Upper lobe of left lung (tissue), 6 donors: ENCODE measurements around the gene SPN. TPM values are rescaled to one million over a fixed set of nuclear protein-coding genes. Genes with fewer than 3 reads are reported as not detected.
"Not testable (repeated sequence)": the region's sequence is repeated elsewhere in the genome, so short reads cannot be mapped to it uniquely, and the experiment has no call there.

ENCODE experiments used
- ATAC-seq, 2 donors: fragments of 200-7000 bp; cut with Tn5 transposase; one replicate each; pipeline ENCODE4 v1.9.1; 2022; ENCODE audit warnings: mild to moderate bottlenecking in 2 of 2, moderate library complexity in 2 of 2; ENCODE audit not compliant: low FRiP score in 2 of 2
- DNase-seq, 2 donors: peaks; one replicate each; pipeline ENCODE4 v3.0.0-alpha.2; 2019 to 2020
- H3K27ac ChIP-seq, 4 donors: fragments of 200-600 bp; sonication (generic); one replicate each; pipeline ENCODE4 v1.5.1; 2016 to 2019
- H3K27me3 ChIP-seq, 4 donors: fragments of 200-600 bp; sonication (generic); one replicate each; pipeline ENCODE4 v1.5.1; 2017 to 2019
- H3K36me3 ChIP-seq, 4 donors: fragments of 200-600 bp; sonication (generic); one replicate each; pipeline ENCODE4 v1.5.1; 2016 to 2019
- H3K4me1 ChIP-seq, 4 donors: fragments of 200-600 bp; sonication (generic); one replicate each; pipeline ENCODE4 v1.5.1; 2018 to 2019
- H3K4me3 ChIP-seq, 4 donors: fragments of 200-600 bp; sonication (generic); one replicate each; pipeline ENCODE4 v1.5.1; 2017 to 2019; ENCODE audit warnings: mild to moderate bottlenecking in 2 of 4, moderate library complexity in 1 of 4
- H3K9me3 ChIP-seq, 4 donors: fragments of 200-600 bp; sonication (generic); one replicate each; pipeline ENCODE4 v1.5.1; 2018 to 2019
- EP300 ChIP-seq, 4 donors: sonication (generic); formaldehyde crosslinking; IDR thresholded peaks; one replicate each; pipeline ENCODE4 v1.5.1; 2017; ENCODE audit warnings: antibody characterized with exemption in 4 of 4, control low read depth in 2 of 4
- POLR2A ChIP-seq, 4 donors: fragments of 450-650 bp; IDR thresholded peaks; one replicate each; pipeline ENCODE4 v1.5.1; 2016 to 2017; ENCODE audit warnings: antibody characterized with exemption in 4 of 4, mild to moderate bottlenecking in 2 of 4
- POLR2AphosphoS5 ChIP-seq, 2 donors: sonication (generic); formaldehyde crosslinking; IDR thresholded peaks; one replicate each; pipeline ENCODE4 v1.5.1; 2017; ENCODE audit warnings: antibody characterized with exemption in 2 of 2
- WGBS, 2 donors: methylation state at CpG; one replicate each; pipeline ENCODE4 v1.1.5; 2017 to 2018; 5-methylcytosine and 5-hydroxymethylcytosine counted together
- total RNA-seq, 6 donors: library from RNA; depleted of rRNA in 4 of 6; stranded (reverse); fragments of >200 nt in 4 of 6; gene quantifications; one replicate each; pipeline versions ENCODE4 v1.1.0 to v1.2.1, GENCODE V29; 2016 to 2021
- TF ChIP-seq, protein P1 (sequence below), 6 experiments: fragments of 450-650 bp in 4 of 6; fragments of 200-600 bp in 2 of 6; sonication (generic) in 2 of 6; IDR thresholded peaks; one replicate each; pipeline ENCODE4 v1.5.1; 2016 to 2019; ENCODE audit warnings: antibody characterized with exemption in 6 of 6
- donor health status: DM: no; HTN: no; CAD: no; lungs with moderate emphysema.
- donor health status: DM: no; HTN: yes; CAD: no; lungs with severe emphysema.

Gene SPN
- total RNA-seq, 6 donors from 2014 or later = 16.8 to 112 (median 39.7) TPM

DNA sequence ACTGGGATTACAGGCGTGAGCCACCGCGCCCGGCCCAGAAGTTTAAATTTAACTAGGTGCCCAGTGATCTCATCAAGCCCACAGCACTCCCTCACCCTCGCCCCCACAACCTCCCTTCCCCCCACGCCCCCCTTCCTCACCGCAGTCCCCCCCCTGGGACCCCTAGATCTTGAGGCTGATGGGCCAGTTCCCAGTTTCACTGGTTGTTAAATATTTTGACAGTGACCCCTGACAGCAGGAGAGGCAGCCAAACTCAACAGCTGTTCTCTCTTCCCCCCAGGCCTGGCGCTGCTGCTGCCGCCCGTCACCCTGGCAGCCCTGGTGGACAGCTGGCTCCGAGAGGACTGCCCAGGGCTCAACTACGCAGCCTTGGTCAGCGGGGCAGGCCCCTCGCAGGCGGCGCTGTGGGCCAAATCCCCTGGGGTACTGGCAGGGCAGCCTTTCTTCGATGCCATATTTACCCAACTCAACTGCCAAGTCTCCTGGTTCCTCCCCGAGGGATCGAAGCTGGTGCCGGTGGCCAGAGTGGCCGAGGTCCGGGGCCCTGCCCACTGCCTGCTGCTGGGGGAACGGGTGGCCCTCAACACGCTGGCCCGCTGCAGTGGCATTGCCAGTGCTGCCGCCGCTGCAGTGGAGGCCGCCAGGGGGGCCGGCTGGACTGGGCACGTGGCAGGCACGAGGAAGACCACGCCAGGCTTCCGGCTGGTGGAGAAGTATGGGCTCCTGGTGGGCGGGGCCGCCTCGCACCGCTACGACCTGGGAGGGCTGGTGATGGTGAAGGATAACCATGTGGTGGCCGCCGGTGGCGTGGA lies 31.5 kb downstream of the SPN start:
- Histone ChIP-seq H3K36me3 (no peaks in the 10 kb centered on the region), H3K27me3 (no peaks in the 10 kb centered on the region), H3K4me1 (no peaks in the 10 kb centered on the region), H3K4me3 (no peak overlapping the region), H3K27ac (peak overlapping the region in 2 of 4 donors; percentile 35 to 67), H3K9me3 (no peaks in the 10 kb centered on the region)
- 72 to 87% methylated on average over 15 to 41 of the region's 41 CpGs for WGBS, 2 donors
- ATAC-seq = peak in 1 of 2 donors; percentile 43
- peak in 1 of 2 donors; percentile 20 for TF ChIP-seq POLR2AphosphoS5 (IDR thresholded peaks at IDR 0.05)
- TF ChIP-seq, protein P1, sequence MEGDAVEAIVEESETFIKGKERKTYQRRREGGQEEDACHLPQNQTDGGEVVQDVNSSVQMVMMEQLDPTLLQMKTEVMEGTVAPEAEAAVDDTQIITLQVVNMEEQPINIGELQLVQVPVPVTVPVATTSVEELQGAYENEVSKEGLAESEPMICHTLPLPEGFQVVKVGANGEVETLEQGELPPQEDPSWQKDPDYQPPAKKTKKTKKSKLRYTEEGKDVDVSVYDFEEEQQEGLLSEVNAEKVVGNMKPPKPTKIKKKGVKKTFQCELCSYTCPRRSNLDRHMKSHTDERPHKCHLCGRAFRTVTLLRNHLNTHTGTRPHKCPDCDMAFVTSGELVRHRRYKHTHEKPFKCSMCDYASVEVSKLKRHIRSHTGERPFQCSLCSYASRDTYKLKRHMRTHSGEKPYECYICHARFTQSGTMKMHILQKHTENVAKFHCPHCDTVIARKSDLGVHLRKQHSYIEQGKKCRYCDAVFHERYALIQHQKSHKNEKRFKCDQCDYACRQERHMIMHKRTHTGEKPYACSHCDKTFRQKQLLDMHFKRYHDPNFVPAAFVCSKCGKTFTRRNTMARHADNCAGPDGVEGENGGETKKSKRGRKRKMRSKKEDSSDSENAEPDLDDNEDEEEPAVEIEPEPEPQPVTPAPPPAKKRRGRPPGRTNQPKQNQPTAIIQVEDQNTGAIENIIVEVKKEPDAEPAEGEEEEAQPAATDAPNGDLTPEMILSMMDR (IDR thresholded peaks at IDR 0.05) = no peak
- DNase-seq = peak in 1 of 2 donors; percentile 85

DNA sequence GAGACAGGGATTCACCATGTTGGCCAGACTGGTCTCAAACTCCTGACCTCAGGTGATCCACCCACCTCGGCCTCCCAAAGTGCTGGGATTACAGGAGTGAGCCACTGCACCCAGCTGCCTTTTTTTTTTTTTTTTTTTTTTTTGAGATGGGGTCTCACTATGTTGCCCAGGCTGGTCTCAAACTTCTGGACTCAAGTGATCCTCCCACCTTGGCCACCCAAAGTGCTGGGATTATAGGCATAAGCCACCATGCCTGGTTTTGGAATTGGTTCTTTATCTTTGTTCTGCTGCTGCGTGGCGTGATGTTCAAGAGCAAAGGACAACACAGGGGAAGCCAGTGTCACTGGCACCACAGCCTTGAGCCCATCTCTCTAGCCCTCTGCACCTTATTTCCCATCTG lies 32.6 kb downstream of the SPN start:
- not testable (repeated sequence) for H3K36me3 ChIP-seq, H3K4me3 ChIP-seq, H3K4me1 ChIP-seq, H3K9me3 ChIP-seq, H3K27me3 ChIP-seq, ATAC-seq, DNase-seq, H3K27ac ChIP-seq
- 98 to 100% methylated on average over 3 of the region's 3 CpGs for WGBS, 2 donors

DNA sequence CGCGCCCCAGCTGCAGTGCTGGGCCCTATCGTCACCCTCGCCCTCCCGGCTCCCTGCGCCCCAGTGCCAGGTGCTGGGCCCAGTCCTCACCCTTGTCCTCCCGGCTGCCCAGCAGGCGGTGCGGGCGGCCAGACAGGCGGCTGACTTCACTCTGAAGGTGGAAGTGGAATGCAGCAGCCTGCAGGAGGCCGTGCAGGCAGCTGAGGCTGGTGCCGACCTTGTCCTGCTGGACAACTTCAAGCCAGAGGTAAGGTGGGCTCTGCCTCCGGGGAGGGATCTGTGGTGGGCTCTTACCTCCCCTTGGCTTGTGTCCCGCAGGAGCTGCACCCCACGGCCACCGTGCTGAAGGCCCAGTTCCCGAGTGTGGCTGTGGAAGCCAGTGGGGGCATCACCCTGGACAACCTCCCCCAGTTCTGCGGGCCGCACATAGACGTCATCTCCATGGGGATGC lies 33.9 kb downstream of the SPN start:
- H3K27me3 ChIP-seq = no peaks in the 10 kb centered on the region
- DNase-seq = peak in 1 of 2 donors; percentile 69
- no peak for TF ChIP-seq POLR2AphosphoS5 (IDR thresholded peaks at IDR 0.05)
- no peak for TF ChIP-seq POLR2A (IDR thresholded peaks at IDR 0.05)
- TF ChIP-seq, protein P1 (IDR thresholded peaks at IDR 0.05) = no peak
- no peak for TF ChIP-seq EP300 (IDR thresholded peaks at IDR 0.05)

DNA sequence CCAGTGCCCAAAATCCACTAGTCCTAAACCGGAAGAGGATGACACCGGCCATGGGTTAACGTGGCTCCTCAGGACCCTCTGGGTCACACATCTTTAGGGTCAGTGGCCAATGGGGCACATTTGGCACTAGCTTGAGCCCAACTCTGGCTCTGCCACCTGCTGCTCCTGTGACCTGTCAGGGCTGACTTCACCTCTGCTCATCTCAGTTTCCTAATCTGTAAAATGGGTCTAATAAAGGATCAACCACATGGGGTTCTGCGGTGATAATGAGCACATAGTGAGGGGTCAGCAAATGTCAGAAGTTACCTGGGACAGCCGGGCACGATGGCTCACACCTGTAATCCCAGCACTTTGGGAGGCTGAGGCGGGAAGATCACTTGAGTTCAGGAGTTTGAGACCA lies 34.3 kb downstream of the SPN start:
- Histone ChIP-seq H3K27ac (no peak overlapping the region), H3K36me3 (no peaks in the 10 kb centered on the region), H3K27me3 (no peaks in the 10 kb centered on the region), H3K9me3 (no peaks in the 10 kb centered on the region), H3K4me1 (peaks cover 0 to 6% (median 1%) of the 10 kb centered on the region in 4 donors), H3K4me3 (no peak overlapping the region)
- ATAC-seq (no peak), DNase-seq (no peak)
- 93 to 99% methylated on average over 7 of the region's 7 CpGs for WGBS, 2 donors
- TF ChIP-seq, protein P1 (IDR thresholded peaks at IDR 0.05) = no peak
- TF ChIP-seq POLR2AphosphoS5 (IDR thresholded peaks at IDR 0.05) = no peak
- TF ChIP-seq POLR2A (IDR thresholded peaks at IDR 0.05) = no peak
- no peak for TF ChIP-seq EP300 (IDR thresholded peaks at IDR 0.05)

More for the DNA sequence above, 33.9 kb downstream of the SPN start:
- no peak overlapping the region for H3K27ac ChIP-seq
- no peak for ATAC-seq
- no peaks in the 10 kb centered on the region for H3K9me3 ChIP-seq
- H3K4me1 ChIP-seq = peaks cover 0 to 6% (median 1%) of the 10 kb centered on the region in 4 donors
- no peak overlapping the region for H3K4me3 ChIP-seq
- WGBS, 2 donors = 95 to 100% methylated on average over 6 to 16 of the region's 21 CpGs
- H3K36me3 ChIP-seq = no peaks in the 10 kb centered on the region

DNA sequence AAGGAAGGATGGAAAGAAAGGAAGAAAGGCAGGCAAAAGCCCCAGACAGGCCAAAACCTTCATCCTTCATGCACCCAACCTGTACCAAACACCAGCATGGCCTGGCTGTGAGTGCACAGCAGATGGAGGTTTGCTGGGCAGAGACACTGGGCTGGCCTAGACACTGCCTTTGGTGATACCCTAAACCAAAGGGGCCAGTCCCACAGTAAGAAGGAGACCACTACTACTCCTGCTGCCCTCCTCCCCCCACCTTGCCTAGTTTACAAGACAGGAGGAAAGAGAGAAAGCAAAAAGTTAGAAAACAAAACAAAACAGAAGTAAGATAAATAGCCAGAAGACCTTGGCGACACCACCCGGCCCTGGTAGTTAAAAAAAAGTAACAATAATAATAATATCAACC lies 35.0 kb downstream of the SPN start:
- DNase-seq (no peak), ATAC-seq (no peak)
- Histone ChIP-seq H3K27me3 (no peaks in the 10 kb centered on the region), H3K27ac (no peak overlapping the region), H3K4me3 (no peak overlapping the region), H3K36me3 (no peaks in the 10 kb centered on the region), H3K9me3 (no peaks in the 10 kb centered on the region), H3K4me1 (peaks cover 0 to 6% (median 1%) of the 10 kb centered on the region in 4 donors)
- 65 to 80% methylated on average over 2 of the region's 2 CpGs for WGBS, 2 donors
- TF ChIP-seq, protein P1 (IDR thresholded peaks at IDR 0.05) = no peak
- TF ChIP-seq POLR2AphosphoS5 (IDR thresholded peaks at IDR 0.05) (no peak), POLR2A (IDR thresholded peaks at IDR 0.05) (no peak), EP300 (IDR thresholded peaks at IDR 0.05) (no peak)
